ENCODE data around the gene ARPC5L. TPM values are rescaled to one million over a fixed set of nuclear protein-coding genes. Genes with fewer than 3 reads are reported as not detected.

ARPC5L gene
- total and polyA plus RNA-seq, 9 of the 15 experiments (the other 6 are each of a cell fraction or from before 2014, with no cell fraction given), result 25.4 to 113 (median 63.8) TPM

DNA sequence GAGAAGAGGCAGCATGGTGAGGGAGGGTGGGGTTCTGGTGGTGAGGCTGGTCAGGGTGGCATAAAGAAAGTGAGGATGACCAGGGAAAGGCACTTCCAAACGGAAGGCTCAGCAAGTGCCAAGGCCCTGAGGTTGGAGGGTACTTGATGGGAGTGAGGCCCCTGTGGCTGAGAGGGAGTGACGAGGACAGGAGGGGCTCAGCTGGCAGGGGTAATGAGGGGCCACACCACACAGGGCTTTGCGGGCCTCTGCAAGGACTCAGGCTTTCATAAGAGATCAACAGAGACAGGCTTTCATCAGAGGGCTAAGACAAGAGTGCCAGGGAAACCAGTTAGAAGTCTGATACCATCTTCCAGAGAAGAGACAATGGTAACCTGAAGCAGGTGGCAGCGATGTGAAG is 23.6 kb downstream of the ARPC5L start:
- H2AFZ ChIP-seq (ENCODE audit: low read depth, low read length), result no peak overlapping the region
- no peak overlapping the region for H3K4me2 ChIP-seq (ENCODE audit: insufficient read depth, low read length)
- BruUV-seq (replicated peaks), result no TSS peak
- no peak for DNase-seq (ENCODE audit: extremely low read depth in 1 of 4, low spot score in 3 of 4)
- no peaks in the 10 kb centered on the region for H3K79me2 ChIP-seq (ENCODE audit: control insufficient read depth, insufficient read depth, low read length)
- no peak for TF ChIP-seq HLTF (IDR thresholded peaks at IDR 0.05)
- TF ChIP-seq, protein P1, sequence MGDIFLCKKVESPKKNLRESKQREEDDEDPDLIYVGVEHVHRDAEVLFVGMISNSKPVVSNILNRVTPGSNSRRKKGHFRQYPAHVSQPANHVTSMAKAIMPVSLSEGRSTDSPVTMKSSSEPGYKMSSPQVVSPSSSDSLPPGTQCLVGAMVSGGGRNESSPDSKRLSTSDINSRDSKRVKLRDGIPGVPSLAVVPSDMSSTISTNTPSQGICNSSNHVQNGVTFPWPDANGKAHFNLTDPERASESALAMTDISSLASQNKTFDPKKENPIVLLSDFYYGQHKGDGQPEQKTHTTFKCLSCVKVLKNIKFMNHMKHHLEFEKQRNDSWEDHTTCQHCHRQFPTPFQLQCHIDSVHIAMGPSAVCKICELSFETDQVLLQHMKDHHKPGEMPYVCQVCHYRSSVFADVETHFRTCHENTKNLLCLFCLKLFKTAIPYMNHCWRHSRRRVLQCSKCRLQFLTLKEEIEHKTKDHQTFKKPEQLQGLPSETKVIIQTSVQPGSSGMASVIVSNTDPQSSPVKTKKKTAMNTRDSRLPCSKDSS (IDR thresholded peaks at IDR 0.05; ENCODE audit: low read depth, partially characterized antibody), result no peak
- TF ChIP-seq SMARCA5 (IDR thresholded peaks at IDR 0.05), result no peak
- TF ChIP-seq, protein P2, sequence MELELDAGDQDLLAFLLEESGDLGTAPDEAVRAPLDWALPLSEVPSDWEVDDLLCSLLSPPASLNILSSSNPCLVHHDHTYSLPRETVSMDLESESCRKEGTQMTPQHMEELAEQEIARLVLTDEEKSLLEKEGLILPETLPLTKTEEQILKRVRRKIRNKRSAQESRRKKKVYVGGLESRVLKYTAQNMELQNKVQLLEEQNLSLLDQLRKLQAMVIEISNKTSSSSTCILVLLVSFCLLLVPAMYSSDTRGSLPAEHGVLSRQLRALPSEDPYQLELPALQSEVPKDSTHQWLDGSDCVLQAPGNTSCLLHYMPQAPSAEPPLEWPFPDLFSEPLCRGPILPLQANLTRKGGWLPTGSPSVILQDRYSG (tag; conservative IDR thresholded peaks at IDR 0.05; ENCODE audit: low read depth), result no peak
- no peak for TF ChIP-seq PRMT5 (CRISPR knock-in tag; IDR thresholded peaks at IDR 0.05)
- TF ChIP-seq RBM34 (IDR thresholded peaks at IDR 0.05; ENCODE audit: borderline replicate concordance, insufficient read depth, low read length), result no peak
- no peak for TF ChIP-seq ZNF316 (IDR thresholded peaks at IDR 0.05)
- no peak for TF ChIP-seq MAFG (tag; conservative IDR thresholded peaks at IDR 0.05)
- no peaks in the 10 kb centered on the region for H3K27me3 ChIP-seq (ENCODE audit: control insufficient read depth in 2 of 2, insufficient read depth in 2 of 2, low read length in 2 of 2)
- H3K36me3 ChIP-seq (ENCODE audit: control insufficient read depth, insufficient read depth, low read length), result peaks cover 69% of the 10 kb centered on the region
- no peak overlapping the region for H3K4me3 ChIP-seq
- 74% methylated on average over 4 of the region's 4 CpGs for WGBS (ENCODE audit: insufficient coverage, low coverage, missing lambda C conversion rate)
- ChIA-PET POLR2A (interaction anchor here (0.6 to 0.7 kb wide), 2 partner anchors 160 to 328 kb away, joined by 3 read pairs; no protein-coding TSS in a partner anchor), CTCF (ENCODE audit: low intra/inter-chr PET ratio) (no interaction called here)
- H3K4me1 ChIP-seq (replicated peaks in 1 of 2; ENCODE audit: control insufficient read depth in 2 of 2, insufficient read depth in 2 of 2, low read length in 2 of 2), result peaks cover 0 to 3% of the 10 kb centered on the region in 2 experiments; a peak in 1 of 5 replicates
- ATAC-seq, result no peak
- no peak for FAIRE-seq
- intact Hi-C loops (cut with micrococcal nuclease), result no loop called here
- peaks cover 4% of the 10 kb centered on the region for H3K9me1 ChIP-seq (ENCODE audit: control insufficient read depth, insufficient read depth, low read length)
- no peak overlapping the region for H3K9ac ChIP-seq (ENCODE audit: insufficient read depth in 1 of 2, low read depth in 2 of 2, low read length in 2 of 2)
- H3K9me3 ChIP-seq (replicated peaks; ENCODE audit: control insufficient read depth, insufficient read depth, low read depth, low read length), result no peaks in the 10 kb centered on the region
- in situ Hi-C loops (cut with MboI), result loop anchor here (10.0 kb wide), 1 partner anchor 1019 kb away; no protein-coding TSS in a partner anchor
- H3K27ac ChIP-seq (ENCODE audit: extremely low read depth, low read depth, low read length), result no peak overlapping the region
- no peaks in the 10 kb centered on the region for H4K20me1 ChIP-seq (replicated peaks; ENCODE audit: control insufficient read depth, insufficient read depth, low read length)
